Karpas-422 (cell line): ENCODE measurements around the gene TNFSF13B. TPM values are rescaled to one million over a fixed set of nuclear protein-coding genes. Genes with fewer than 3 reads are reported as not detected.

Source experiments
- DNase-seq: peaks from one replicate; pipeline ENCODE4 v3.0.0-alpha.2; 2015
- H2AFZ ChIP-seq: fragments of 200-600 bp; sonication (generic); 2 replicates; pipeline ENCODE4 v1.6.1; 2014; ENCODE audit warnings: antibody characterized with exemption, low read length, mixed read lengths
- H3K27ac ChIP-seq: fragments of 200-600 bp; sonication (generic); 2 replicates; pipeline ENCODE4 v1.5.1; 2014; ENCODE audit warnings: mild to moderate bottlenecking, low read length, moderate library complexity
- H3K27me3 ChIP-seq: fragments of 200-600 bp; sonication (generic); 2 replicates; pipeline ENCODE4 v1.6.1; 2014; ENCODE audit warnings: low read length, mixed read lengths
- H3K36me3 ChIP-seq: fragments of 200-600 bp; sonication (generic); 2 replicates; pipeline ENCODE4 v1.6.1; 2014; ENCODE audit warnings: low read length, mixed read lengths; ENCODE audit not compliant: insufficient read depth
- H3K4me1 ChIP-seq: fragments of 200-600 bp; sonication (generic); 2 replicates; pipeline ENCODE4 v1.6.1; 2014; ENCODE audit warnings: mild to moderate bottlenecking, low read length, mixed read lengths
- H3K4me2 ChIP-seq: fragments of 200-600 bp; sonication (generic); 2 replicates; pipeline ENCODE4 v1.6.1; 2014; ENCODE audit warnings: low read length, low read depth, mild to moderate bottlenecking; ENCODE audit not compliant: poor library complexity, severe bottlenecking
- H3K4me3 ChIP-seq: fragments of 200-600 bp; sonication (generic); 2 replicates; pipeline ENCODE4 v1.5.1; 2014; ENCODE audit warnings: mild to moderate bottlenecking, antibody characterized with exemption, low read length, mixed read lengths
- H3K79me2 ChIP-seq: fragments of 200-600 bp; sonication (generic); 2 replicates; pipeline ENCODE4 v1.6.1; 2014; ENCODE audit warnings: mild to moderate bottlenecking, low read length, mixed read lengths
- H3K9ac ChIP-seq: fragments of 200-600 bp; sonication (generic); 2 replicates; pipeline ENCODE4 v1.6.0; 2014; ENCODE audit warnings: low read length
- H3K9me2 ChIP-seq: fragments of 200-600 bp; sonication (generic), shearing (Covaris generic); replicated peaks from 2 replicates; pipeline ENCODE4 v1.6.0; 2014; ENCODE audit warnings: mild to moderate bottlenecking, low read length, moderate library complexity; ENCODE audit not compliant: insufficient read depth
- H3K9me3 ChIP-seq: fragments of 300-700, 200-600 bp; sonication (generic); 2 replicates; pipeline ENCODE4 v1.6.1; 2014; ENCODE audit warnings: low read length, mixed read lengths
- H4K20me1 ChIP-seq: fragments of 200-600 bp; sonication (generic); 2 replicates; pipeline ENCODE4 v1.6.1; 2014; ENCODE audit warnings: mild to moderate bottlenecking, antibody characterized with exemption, low read length, low read depth; ENCODE audit not compliant: insufficient read depth
- total RNA-seq: library from RNA; depleted of rRNA; stranded (reverse); fragments of >200 nt; shearing (Covaris generic); gene quantifications from 2 replicates; pipeline ENCODE4 v1.2.3, GENCODE V29; 2014; ENCODE audit warnings: low replicate concordance

The TNFSF13B gene
- total RNA-seq, 1 experiment from 2014 or later = 1.1 TPM

DNA sequence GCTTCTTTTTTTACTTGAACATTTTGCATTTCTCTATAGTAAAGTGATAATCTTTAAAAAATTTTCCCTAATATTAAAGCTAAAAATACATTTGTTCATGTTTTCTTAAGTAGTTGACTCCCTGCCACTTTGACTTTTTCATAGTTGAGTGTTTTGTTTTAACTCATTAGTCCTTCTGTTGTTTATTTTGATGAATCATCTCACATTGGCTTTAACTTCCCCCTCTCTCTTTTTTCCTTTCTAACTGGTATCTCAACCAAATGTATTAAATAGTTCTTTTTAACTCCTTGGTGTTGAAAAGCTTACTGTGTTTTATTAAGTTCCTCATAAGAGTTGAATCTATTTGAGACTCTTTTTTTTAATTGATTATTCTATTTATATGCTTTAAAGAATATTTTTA, 2.8 kb downstream of the TNFSF13B start:
- Histone ChIP-seq H3K9me3 (no peaks in the 10 kb centered on the region), H3K79me2 (no peaks in the 10 kb centered on the region), H3K27ac (no peak overlapping the region), H3K36me3 (no peaks in the 10 kb centered on the region), H3K9me2 (no peaks in the 10 kb centered on the region), H2AFZ (no peak overlapping the region), H3K4me1 (peaks cover 13% of the 10 kb centered on the region), H4K20me1 (no peaks in the 10 kb centered on the region), H3K9ac (no peak overlapping the region), H3K4me2 (no peak overlapping the region), H3K27me3 (no peaks in the 10 kb centered on the region), H3K4me3 (no peak overlapping the region)
- DNase-seq = no peak

GRCh38 chr13:108273429-108274118, 4.1 kb downstream of the TNFSF13B start:
- no peaks in the 10 kb centered on the region for H3K36me3 ChIP-seq
- H3K4me2 ChIP-seq = no peak overlapping the region
- no peak overlapping the region for H3K9ac ChIP-seq
- H3K9me2 ChIP-seq = no peaks in the 10 kb centered on the region
- H2AFZ ChIP-seq = no peak overlapping the region
- H3K4me1 ChIP-seq = peaks cover 13% of the 10 kb centered on the region
- H3K27me3 ChIP-seq = no peaks in the 10 kb centered on the region
- DNase-seq = no peak
- H3K79me2 ChIP-seq = no peaks in the 10 kb centered on the region
- H3K9me3 ChIP-seq = no peaks in the 10 kb centered on the region
- H3K27ac ChIP-seq = no peak overlapping the region
- H3K4me3 ChIP-seq = no peak overlapping the region
- no peaks in the 10 kb centered on the region for H4K20me1 ChIP-seq

DNA sequence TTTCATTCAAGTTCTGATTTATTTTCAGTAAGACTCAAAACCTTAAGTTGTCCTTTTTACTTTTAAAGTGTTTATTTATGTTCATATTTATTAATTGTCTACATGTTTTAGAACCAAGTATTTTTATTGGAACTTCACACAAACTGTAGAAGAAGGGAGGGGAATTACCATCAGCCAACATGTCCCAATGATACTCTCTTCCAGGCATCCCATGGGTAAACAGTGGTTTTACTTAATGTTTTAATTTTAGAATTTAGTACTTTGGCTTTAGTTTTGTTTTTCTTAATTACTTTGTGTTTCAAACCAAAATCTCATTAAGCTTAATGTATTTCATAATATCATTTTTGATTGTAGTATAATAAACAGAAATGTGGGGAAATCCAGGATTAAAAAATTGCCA, 5.2 kb downstream of the TNFSF13B start:
- H3K79me2 ChIP-seq = no peaks in the 10 kb centered on the region
- no peak overlapping the region for H3K27ac ChIP-seq
- H3K27me3 ChIP-seq = no peaks in the 10 kb centered on the region
- H3K9ac ChIP-seq = no peak overlapping the region
- H3K4me2 ChIP-seq = no peak overlapping the region
- no peaks in the 10 kb centered on the region for H3K9me2 ChIP-seq
- no peaks in the 10 kb centered on the region for H3K36me3 ChIP-seq
- no peaks in the 10 kb centered on the region for H4K20me1 ChIP-seq
- H2AFZ ChIP-seq = no peak overlapping the region
- no peak for DNase-seq
- no peak overlapping the region for H3K4me3 ChIP-seq
- H3K4me1 ChIP-seq = peaks cover 7% of the 10 kb centered on the region
- no peaks in the 10 kb centered on the region for H3K9me3 ChIP-seq

- Histone ChIP-seq H3K36me3 (no peaks in the 10 kb centered on the region), H3K4me3 (no peak overlapping the region), H3K4me1 (no peaks in the 10 kb centered on the region), H3K4me2 (no peak overlapping the region), H3K9me2 (no peaks in the 10 kb centered on the region), H3K9me3 (no peaks in the 10 kb centered on the region), H3K79me2 (no peaks in the 10 kb centered on the region), H4K20me1 (no peaks in the 10 kb centered on the region), H3K9ac (no peak overlapping the region), H3K27ac (no peak overlapping the region), H3K27me3 (no peaks in the 10 kb centered on the region), H2AFZ (no peak overlapping the region)
- no peak for DNase-seq
Observed at GRCh38 chr13:108276060-108276459, 6.5 kb downstream of the TNFSF13B start.

- no peaks in the 10 kb centered on the region for H3K27me3 ChIP-seq
- no peaks in the 10 kb centered on the region for H3K9me2 ChIP-seq
- no peaks in the 10 kb centered on the region for H3K4me1 ChIP-seq
- H3K9ac ChIP-seq = no peak overlapping the region
- H3K4me2 ChIP-seq = no peak overlapping the region
- H3K79me2 ChIP-seq = no peaks in the 10 kb centered on the region
- H2AFZ ChIP-seq = no peak overlapping the region
- no peaks in the 10 kb centered on the region for H3K9me3 ChIP-seq
- H4K20me1 ChIP-seq = no peaks in the 10 kb centered on the region
- no peak for DNase-seq
- no peak overlapping the region for H3K4me3 ChIP-seq
- no peak overlapping the region for H3K27ac ChIP-seq
- no peaks in the 10 kb centered on the region for H3K36me3 ChIP-seq
Observed at GRCh38 chr13:108278466-108278865, 8.9 kb downstream of the TNFSF13B start.

DNA sequence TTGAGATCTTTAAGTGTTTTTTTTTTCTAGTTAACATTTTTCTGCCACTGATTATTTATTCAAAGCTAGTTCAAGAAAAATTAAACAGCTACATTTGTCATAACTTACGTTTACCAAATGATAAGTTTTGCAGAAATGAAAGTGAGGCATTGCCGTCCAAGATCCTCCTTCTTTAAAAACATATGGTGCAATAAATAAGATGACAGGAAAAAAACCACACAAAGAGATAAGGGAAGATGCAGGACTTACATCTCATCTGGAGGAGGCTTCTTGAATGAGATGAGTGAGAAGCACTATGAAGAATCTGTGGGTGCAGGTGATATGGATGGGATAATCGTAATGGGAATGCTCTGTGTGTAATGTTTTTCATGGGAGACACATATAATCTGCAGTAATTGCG, 12.4 kb downstream of the TNFSF13B start:
- H3K9me3 ChIP-seq = no peaks in the 10 kb centered on the region

GRCh38 chr13:108283110-108283509, 13.6 kb downstream of the TNFSF13B start:
- Histone ChIP-seq H3K27ac (no peak overlapping the region), H2AFZ (no peak overlapping the region), H4K20me1 (no peaks in the 10 kb centered on the region), H3K9me2 (no peaks in the 10 kb centered on the region), H3K27me3 (no peaks in the 10 kb centered on the region), H3K4me3 (no peak overlapping the region), H3K4me2 (no peak overlapping the region), H3K36me3 (no peaks in the 10 kb centered on the region), H3K9me3 (no peaks in the 10 kb centered on the region), H3K4me1 (no peaks in the 10 kb centered on the region), H3K9ac (no peak overlapping the region), H3K79me2 (no peaks in the 10 kb centered on the region)
- DNase-seq = no peak

More for the DNA sequence above, 12.4 kb downstream of the TNFSF13B start:
- Histone ChIP-seq H2AFZ (no peak overlapping the region), H4K20me1 (no peaks in the 10 kb centered on the region), H3K9me2 (no peaks in the 10 kb centered on the region), H3K36me3 (no peaks in the 10 kb centered on the region), H3K27me3 (no peaks in the 10 kb centered on the region), H3K27ac (no peak overlapping the region), H3K4me2 (no peak overlapping the region), H3K4me3 (no peak overlapping the region), H3K9ac (no peak overlapping the region), H3K79me2 (no peaks in the 10 kb centered on the region), H3K4me1 (no peaks in the 10 kb centered on the region)
- no peak for DNase-seq

DNA sequence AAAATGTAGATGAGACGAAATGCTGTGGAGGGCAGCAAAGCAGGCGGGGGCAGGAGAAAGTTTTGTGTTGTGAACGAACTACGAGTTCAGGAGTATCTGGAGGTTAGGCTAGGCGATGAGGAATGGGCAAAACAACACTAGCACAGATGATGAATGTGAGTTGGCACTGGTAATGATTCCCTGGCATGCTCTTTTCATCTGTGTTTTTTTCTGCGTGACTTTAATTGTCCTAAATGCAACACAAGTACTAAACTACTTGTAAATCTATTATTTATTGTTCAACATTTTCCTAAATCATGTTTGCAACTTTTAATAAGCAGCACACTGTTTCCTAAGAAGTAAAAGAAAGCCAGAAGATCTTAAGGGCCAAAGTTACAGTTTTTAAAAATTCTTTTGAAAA, 19.2 kb downstream of the TNFSF13B start:
- Histone ChIP-seq H4K20me1 (no peaks in the 10 kb centered on the region), H3K27ac (no peak overlapping the region), H3K9ac (no peak overlapping the region), H2AFZ (no peak overlapping the region), H3K4me1 (no peaks in the 10 kb centered on the region), H3K9me3 (no peaks in the 10 kb centered on the region), H3K9me2 (no peaks in the 10 kb centered on the region), H3K79me2 (no peaks in the 10 kb centered on the region), H3K27me3 (no peaks in the 10 kb centered on the region), H3K36me3 (no peaks in the 10 kb centered on the region), H3K4me3 (no peak overlapping the region), H3K4me2 (no peak overlapping the region)
- DNase-seq = no peak
